HK-2 (cell line): ENCODE results near the gene DAND5.
A peak's percentile ranks its signal among the peaks of the same experiment; 100 is the strongest.
"Not testable (repeated sequence)": the region's sequence is repeated elsewhere in the genome, so short reads cannot be mapped to it uniquely, and the experiment has no call there.

Experiments
- DNase-seq: peaks from one replicate; pipeline ENCODE4 v3.0.0-alpha.2; 2018; ENCODE audit not compliant: unreplicated experiment

Gene DAND5

GRCh38 chr19:12946092-12946721, 23.2 kb upstream of the DAND5 start:
- peak; percentile 82 for DNase-seq

- DNase-seq: no peak
These were observed 22.5 kb upstream of the DAND5 start for GRCh38 chr19:12946731-12947496.

- no peak for DNase-seq
These were observed 21.4 kb upstream of the DAND5 start for GRCh38 chr19:12947702-12948611.

GRCh38 chr19:12948612-12949362, 20.6 kb upstream of the DAND5 start:
- DNase-seq: no peak

GRCh38 chr19:12949363-12950283, 19.8 kb upstream of the DAND5 start:
- no peak for DNase-seq

- not testable (repeated sequence) for DNase-seq
These were observed 17.3 kb upstream of the DAND5 start for GRCh38 chr19:12952050-12952449.

GRCh38 chr19:12952488-12953137, 16.8 kb upstream of the DAND5 start:
- DNase-seq: no peak

- no peak for DNase-seq
These were observed 16.1 kb upstream of the DAND5 start for GRCh38 chr19:12953138-12953798.

GRCh38 chr19:12953799-12954611, 15.4 kb upstream of the DAND5 start:
- DNase-seq: no peak

- DNase-seq: no peak
These were observed 14.8 kb upstream of the DAND5 start for GRCh38 chr19:12954612-12954962.

GRCh38 chr19:12955575-12955974, 13.8 kb upstream of the DAND5 start:
- not testable (repeated sequence) for DNase-seq

- no peak for DNase-seq
These were observed 13.4 kb upstream of the DAND5 start for GRCh38 chr19:12955996-12956395.

GRCh38 chr19:12956446-12957388, 12.7 kb upstream of the DAND5 start, which contains the start of gene GADD45GIP1:
Gene GADD45GIP1 (minus strand): TSS chr19:12957223. CDS start chr19:12957212, 11 bp downstream.
- peak; percentile 81 for DNase-seq

- not testable (repeated sequence) for DNase-seq
These were observed 11.9 kb upstream of the DAND5 start for GRCh38 chr19:12957389-12957952.

GRCh38 chr19:12959481-12959880, 9.9 kb upstream of the DAND5 start:
- DNase-seq: no peak

GRCh38 chr19:12965017-12965811, 4.2 kb upstream of the DAND5 start:
- DNase-seq: peak; percentile 87
